K562 (cell line): ENCODE measurements around the gene ZNF485. TPM values are rescaled to one million over a fixed set of nuclear protein-coding genes. Genes with fewer than 3 reads are reported as not detected.

ENCODE experiments used
- ATF2 ChIP-seq: sonication (generic); formaldehyde crosslinking; IDR thresholded peaks from 2 replicates; pipeline ENCODE4 v1.8.1; 2022; ENCODE audit warnings: missing genetic modification reagents
- ATF3 ChIP-seq, 2 experiments: fragments of 450-650 bp in 1 of 2; sonication (generic) in 1 of 2; formaldehyde crosslinking in 1 of 2; IDR thresholded peaks in 1 of 2; conservative IDR thresholded peaks in 1 of 2; 2 replicates each; pipeline versions ENCODE4 v1.6.1 to v1.8.1; 2016 to 2023; ENCODE audit warnings: mild to moderate bottlenecking in 2 of 2, moderate library complexity in 2 of 2, inconsistent platforms in 1 of 2, missing genetic modification reagents in 1 of 2
- CBX5 ChIP-seq: IDR thresholded peaks from 2 replicates; pipeline ENCODE4 v1.6.1; 2014; ENCODE audit warnings: low read depth, borderline replicate concordance
- ELF4 ChIP-seq: fragments of 450-650 bp; formaldehyde crosslinking; IDR thresholded peaks from 2 replicates; pipeline ENCODE4 v1.4.0; 2022; ENCODE audit warnings: missing genetic modification characterization
- FOSL1 ChIP-seq: fragments of 200-800 bp; sonication (Bioruptor generic); conservative IDR thresholded peaks from 2 replicates; pipeline ENCODE4 v1.6.1; 2016; ENCODE audit warnings: missing genetic modification characterization, missing compliant biosample characterization
- GATAD2A ChIP-seq: fragments of 450-650 bp; IDR thresholded peaks from 2 replicates; pipeline ENCODE4 v1.6.1; 2017
- MAFF ChIP-seq: IDR thresholded peaks from 2 replicates; pipeline ENCODE4 v1.6.1; 2012; ENCODE audit warnings: low read length, improper control_type of control experiment
- NFRKB ChIP-seq: fragments of 450-650 bp; IDR thresholded peaks from 2 replicates; pipeline ENCODE4 v1.6.1; 2016; ENCODE audit warnings: low read depth
- PHB ChIP-seq: fragments of 250-450 bp; sonication (Bioruptor Pico); IDR thresholded peaks from 2 replicates; pipeline ENCODE4 v1.5.0; 2021
- PRPF4 ChIP-seq: fragments of 200-400 bp; formaldehyde crosslinking; IDR thresholded peaks from one replicate; pipeline ENCODE4 v1.6.1; 2017; ENCODE audit warnings: low read length, low read depth, mild to moderate bottlenecking; ENCODE audit not compliant: insufficient read depth, poor library complexity, severe bottlenecking
- PURB ChIP-seq: sonication (generic); formaldehyde crosslinking; IDR thresholded peaks from 2 replicates; pipeline ENCODE4 v1.9.0; 2021; ENCODE audit warnings: low read depth, mild to moderate bottlenecking, missing genetic modification reagents
- RCOR1 ChIP-seq, 2 experiments: IDR thresholded peaks; 2 replicates each; pipeline ENCODE4 v1.6.1; 2012; ENCODE audit warnings: low read depth in 2 of 2, low read length in 2 of 2, borderline replicate concordance in 1 of 2, improper control_type of control experiment in 1 of 2
- SMARCB1 ChIP-seq: IDR thresholded peaks from 2 replicates; pipeline ENCODE4 v1.6.1; 2011; ENCODE audit warnings: improper control_type of control experiment, low read depth; ENCODE audit not compliant: insufficient read length
- STAT6 ChIP-seq: sonication (generic); formaldehyde crosslinking; IDR thresholded peaks from 2 replicates; pipeline ENCODE4 v1.8.1; 2023; ENCODE audit warnings: mild to moderate bottlenecking, missing genetic modification reagents
- TAF15 ChIP-seq: fragments of 200-400 bp; formaldehyde crosslinking; IDR thresholded peaks from 2 replicates; pipeline ENCODE4 v1.6.1; 2017; ENCODE audit warnings: mild to moderate bottlenecking, low read depth, low read length, moderate library complexity
- TAL1 ChIP-seq: fragments of 450-650 bp; IDR thresholded peaks from 2 replicates; pipeline ENCODE4 v1.6.1; 2016; ENCODE audit warnings: mild to moderate bottlenecking
- USF2 ChIP-seq: sonication (generic); formaldehyde crosslinking; IDR thresholded peaks from 2 replicates; pipeline ENCODE4 v1.5.0; 2020; ENCODE audit warnings: missing genetic modification reagents
- WHSC1 ChIP-seq: IDR thresholded peaks from one replicate; pipeline ENCODE4 v1.6.1; 2012; ENCODE audit warnings: low read length, control low read depth, inconsistent platforms
- ZNF121 ChIP-seq: sonication (generic); formaldehyde crosslinking; conservative IDR thresholded peaks from 2 replicates; pipeline ENCODE4 v1.8.0; 2022; ENCODE audit warnings: missing genetic modification reagents
- ZNF174 ChIP-seq: fragments of 250-450 bp; sonication (Bioruptor Pico); IDR thresholded peaks from 2 replicates; pipeline ENCODE4 v1.4.0; 2020; ENCODE audit warnings: mild to moderate bottlenecking
- ZNF316 ChIP-seq: fragments of 450-650 bp; IDR thresholded peaks from 2 replicates; pipeline ENCODE4 v1.6.1; 2016
- ZNF324 ChIP-seq: fragments of 250-450 bp; sonication (Bioruptor Pico); IDR thresholded peaks from 2 replicates; pipeline ENCODE4 v1.4.0; 2020; ENCODE audit warnings: mild to moderate bottlenecking
- ZNF431 ChIP-seq: sonication (generic); formaldehyde crosslinking; IDR thresholded peaks from 2 replicates; pipeline ENCODE4 v1.8.0; 2022; ENCODE audit warnings: mild to moderate bottlenecking, missing genetic modification reagents
- ZNF511 ChIP-seq: sonication (generic); formaldehyde crosslinking; IDR thresholded peaks from 2 replicates; pipeline ENCODE4 v1.8.0; 2022; ENCODE audit warnings: mild to moderate bottlenecking, missing genetic modification reagents
- polyA plus RNA-seq, 8 experiments: library from polyadenylated mRNA; depleted of rRNA in 4 of 8; stranded (reverse) in 5 of 8; unstranded in 3 of 8; fragments of >200 nt; fragmentation: Nextera tagmentation in 2 of 8; fragmentation: Illumina TruSeq in 1 of 8; extraction: Ambion mirVana in 2 of 8; extraction: Trizol in 1 of 8; gene quantifications; 2 replicates each; pipeline versions ENCODE4 v1.2.1 to v1.2.3, GENCODE V29; 2011 to 2014; ENCODE audit warnings: inconsistent platforms in 1 of 8, missing spikeins in 1 of 8
- total RNA-seq, 7 experiments: library from RNA; depleted of rRNA in 6 of 7; stranded (reverse); fragments of >200 nt in 6 of 7; fragmentation: Illumina TruSeq in 2 of 7; extraction: Trizol in 2 of 7; gene quantifications; 2 replicates each; pipeline versions ENCODE4 v1.2.1 to v1.2.3, GENCODE V29; 2011 to 2021; ENCODE audit warnings: low replicate concordance in 1 of 7

ZNF485 gene
- total and polyA plus RNA-seq, 9 of the 15 experiments (the other 6 are each of a cell fraction or from before 2014, with no cell fraction given): 8.0 to 18.7 (median 11.9) TPM

GRCh38 chr10:43648398-43649184, 42.4 kb downstream of the ZNF485 start, which contains the start of gene ZNF32 (continued):
- TF ChIP-seq PURB (CRISPR knock-in tag) (no peak), RCOR1 (IDR thresholded peaks at IDR 0.05; ENCODE audit: borderline replicate concordance in 1 of 2, low read depth in 2 of 2, low read length in 2 of 2) (no peak), STAT6 (peak; percentile 83; the same call in 1 of the 2 replicates), PHB (CRISPR knock-in tag) (no peak), PRPF4 (no peak), WHSC1 (no peak), USF2 (no peak; the same call in 1 of the 2 replicates), ATF3 (IDR thresholded peaks at IDR 0.05) (no peak), ATF3 (CRISPR knock-in tag; conservative IDR thresholded peaks at IDR 0.05) (0 out of 2 replicates have a peak, but pooled peaks have one; percentile 52), ZNF121 (CRISPR knock-in tag) (no peak), ZNF511 (CRISPR knock-in tag) (peak; percentile 60; the same call in 1 of the 2 replicates), TAF15 (no peak), GATAD2A (no peak), SMARCB1 (no peak), ZNF324 (CRISPR knock-in tag) (no peak), ELF4 (CRISPR knock-in tag) (no peak), ATF2 (CRISPR knock-in tag) (peak; percentile 78), ZNF431 (CRISPR knock-in tag) (no peak), NFRKB (no peak), ZNF316 (no peak), CBX5 (no peak), FOSL1 (tag) (no peak), ZNF174 (CRISPR knock-in tag) (no peak), TAL1 (no peak), MAFF (no peak)
